ENCODE measurements around the gene BCL2L11.

The BCL2L11 gene

DNA sequence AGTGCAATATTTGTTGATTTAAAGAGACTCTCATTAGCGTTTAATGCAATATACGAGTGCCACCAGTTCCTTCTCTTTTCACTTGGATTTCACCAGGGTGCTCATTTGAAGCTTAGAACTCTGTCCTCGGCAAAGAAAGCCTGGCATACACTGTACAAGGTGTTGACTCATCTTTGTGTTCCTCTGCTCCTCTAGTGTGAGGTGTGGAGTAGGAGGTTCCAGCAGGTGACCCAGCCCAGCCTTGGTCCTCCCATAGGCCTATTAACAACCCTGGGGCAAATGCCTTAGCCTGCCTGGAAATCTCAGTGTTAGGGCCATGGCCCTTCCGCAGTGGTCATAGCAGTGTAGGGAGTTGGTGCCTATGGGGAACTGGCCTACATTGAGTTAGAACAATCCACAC is 20.1 kb downstream of the BCL2L11 start:
- DNase-seq (ENCODE audit: low read depth) = no peak

DNA sequence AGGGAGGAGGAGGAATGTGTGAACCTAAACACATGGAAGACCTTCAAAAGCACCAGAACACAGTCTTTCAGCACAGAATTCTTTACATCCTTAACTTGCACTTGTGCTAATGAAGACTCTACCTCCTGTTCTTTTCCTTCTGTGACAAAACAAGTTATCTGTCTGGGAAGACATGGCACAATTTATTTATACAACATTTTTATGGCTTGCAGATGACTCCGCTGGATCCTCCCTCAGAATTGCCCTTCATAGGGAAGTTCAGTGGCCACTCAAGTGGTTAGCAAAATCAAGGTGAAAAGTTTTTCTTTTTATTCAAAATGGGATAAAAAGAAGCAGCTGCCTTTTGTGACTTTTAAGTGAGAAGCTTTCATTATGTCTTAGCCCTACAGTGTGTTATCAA is 21.4 kb downstream of the BCL2L11 start:
- no peak overlapping the region for H3K4me3 ChIP-seq (ENCODE audit: control insufficient read depth, low read depth, low read length)
- TF ChIP-seq, protein P1, sequence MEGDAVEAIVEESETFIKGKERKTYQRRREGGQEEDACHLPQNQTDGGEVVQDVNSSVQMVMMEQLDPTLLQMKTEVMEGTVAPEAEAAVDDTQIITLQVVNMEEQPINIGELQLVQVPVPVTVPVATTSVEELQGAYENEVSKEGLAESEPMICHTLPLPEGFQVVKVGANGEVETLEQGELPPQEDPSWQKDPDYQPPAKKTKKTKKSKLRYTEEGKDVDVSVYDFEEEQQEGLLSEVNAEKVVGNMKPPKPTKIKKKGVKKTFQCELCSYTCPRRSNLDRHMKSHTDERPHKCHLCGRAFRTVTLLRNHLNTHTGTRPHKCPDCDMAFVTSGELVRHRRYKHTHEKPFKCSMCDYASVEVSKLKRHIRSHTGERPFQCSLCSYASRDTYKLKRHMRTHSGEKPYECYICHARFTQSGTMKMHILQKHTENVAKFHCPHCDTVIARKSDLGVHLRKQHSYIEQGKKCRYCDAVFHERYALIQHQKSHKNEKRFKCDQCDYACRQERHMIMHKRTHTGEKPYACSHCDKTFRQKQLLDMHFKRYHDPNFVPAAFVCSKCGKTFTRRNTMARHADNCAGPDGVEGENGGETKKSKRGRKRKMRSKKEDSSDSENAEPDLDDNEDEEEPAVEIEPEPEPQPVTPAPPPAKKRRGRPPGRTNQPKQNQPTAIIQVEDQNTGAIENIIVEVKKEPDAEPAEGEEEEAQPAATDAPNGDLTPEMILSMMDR (IDR thresholded peaks at IDR 0.05; ENCODE audit: control insufficient read depth, insufficient read depth, low read depth, low read length, missing control alignments) = no peak

More for the DNA sequence above, 20.1 kb downstream of the BCL2L11 start:
- no peak overlapping the region for H3K4me3 ChIP-seq (ENCODE audit: control insufficient read depth, low read depth, low read length)
- TF ChIP-seq, protein P1 (IDR thresholded peaks at IDR 0.05; ENCODE audit: control insufficient read depth, insufficient read depth, low read depth, low read length, missing control alignments) = no peak

DNA sequence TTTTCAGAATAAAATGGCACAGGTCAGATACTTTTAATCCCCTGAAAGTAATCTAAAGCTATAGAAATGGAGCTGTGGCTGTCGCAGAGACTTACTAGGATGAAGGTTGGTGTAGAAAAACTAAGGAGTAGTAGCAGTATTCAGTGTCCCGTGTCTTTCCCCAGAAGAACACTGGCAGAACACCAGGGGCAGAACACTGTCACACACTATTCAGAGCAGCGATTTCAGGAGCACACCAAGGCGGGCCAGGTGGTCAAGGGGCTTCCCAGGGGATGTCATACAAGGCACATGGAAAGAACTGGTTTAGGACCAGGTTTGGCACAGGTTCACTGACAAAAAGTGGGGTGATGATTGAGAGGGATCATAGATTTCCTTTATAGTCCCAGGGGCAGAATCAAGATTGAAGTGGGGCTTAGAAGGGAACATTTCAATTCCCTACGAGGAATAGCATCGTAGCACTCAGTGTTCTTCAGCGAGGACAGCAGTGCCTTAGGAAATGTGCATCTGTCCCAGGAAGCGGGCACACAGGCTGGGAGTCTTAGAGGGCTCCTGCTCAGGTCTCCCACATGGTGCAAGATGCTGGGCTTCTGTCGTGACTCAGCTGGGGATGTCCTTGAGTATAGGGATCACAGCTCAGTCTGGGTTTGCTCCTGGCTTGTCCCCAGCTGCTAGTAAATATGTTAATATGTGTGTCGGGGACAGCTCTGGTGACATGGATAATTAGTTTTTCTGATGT is 22.6 kb downstream of the BCL2L11 start:
- H3K4me3 ChIP-seq (ENCODE audit: control insufficient read depth, low read depth, low read length) = no peak overlapping the region
- no peak for DNase-seq (ENCODE audit: low read depth)
- TF ChIP-seq, protein P1 (IDR thresholded peaks at IDR 0.05; ENCODE audit: control insufficient read depth, insufficient read depth, low read depth, low read length, missing control alignments) = no peak

More for the DNA sequence above, 21.4 kb downstream of the BCL2L11 start:
- DNase-seq (ENCODE audit: low read depth) = no peak

DNA sequence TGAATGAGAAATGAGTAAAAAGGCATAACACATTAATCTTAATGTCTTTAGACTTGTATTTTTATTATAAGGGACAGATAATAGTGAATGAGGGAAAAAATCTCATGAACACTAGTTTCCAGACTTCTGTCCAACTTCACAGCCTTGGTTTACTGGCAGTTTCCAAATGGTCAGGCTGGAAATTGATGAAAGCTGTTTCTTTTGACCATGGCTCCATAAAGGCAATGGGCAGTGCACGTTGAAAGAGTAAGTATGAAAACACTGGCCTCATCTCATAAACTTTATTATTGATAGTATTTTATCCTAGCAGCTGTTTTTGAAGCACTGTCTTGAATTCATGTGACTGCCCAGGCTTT is 23.1 kb downstream of the BCL2L11 start:
- DNase-seq (ENCODE audit: low read depth) = no peak
- TF ChIP-seq, protein P1 (IDR thresholded peaks at IDR 0.05; ENCODE audit: control insufficient read depth, insufficient read depth, low read depth, low read length, missing control alignments) = no peak
- no peak overlapping the region for H3K4me3 ChIP-seq (ENCODE audit: control insufficient read depth, low read depth, low read length)

DNA sequence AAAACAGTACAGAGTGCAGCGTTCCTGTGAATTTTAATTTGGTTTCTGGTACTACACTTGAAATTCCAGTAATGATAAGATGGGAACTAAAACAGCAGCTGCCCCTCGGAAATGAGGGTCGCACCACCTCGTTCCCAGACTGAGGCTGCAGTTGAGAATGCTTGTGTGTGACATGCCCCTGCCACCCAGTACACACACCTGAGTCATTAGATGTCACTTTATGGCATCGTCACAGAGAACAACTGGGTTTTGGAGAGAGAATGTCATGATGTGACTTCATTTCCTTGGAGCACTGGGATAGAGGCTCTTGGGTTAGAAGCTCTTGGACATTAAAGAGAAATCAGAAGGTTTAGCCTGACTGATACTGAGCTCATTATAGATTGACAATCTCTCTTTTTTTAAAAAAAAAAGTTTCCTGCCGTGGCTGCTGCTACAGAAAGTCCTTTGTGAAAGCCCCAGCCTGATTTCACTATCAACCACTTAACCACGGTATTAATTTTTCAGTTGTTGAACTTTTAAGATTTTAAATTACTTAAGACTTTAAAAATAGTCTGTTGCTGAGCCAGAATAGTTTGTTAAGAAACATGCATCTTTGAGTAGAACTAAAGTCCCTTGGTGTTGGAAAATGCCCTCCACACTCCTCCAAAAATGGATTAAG is 24.5 kb downstream of the BCL2L11 start:
- TF ChIP-seq, protein P1 (IDR thresholded peaks at IDR 0.05; ENCODE audit: control insufficient read depth, insufficient read depth, low read depth, low read length, missing control alignments) = no peak
- H3K4me3 ChIP-seq (ENCODE audit: control insufficient read depth, low read depth, low read length) = no peak overlapping the region
- DNase-seq (ENCODE audit: low read depth) = no peak

DNA sequence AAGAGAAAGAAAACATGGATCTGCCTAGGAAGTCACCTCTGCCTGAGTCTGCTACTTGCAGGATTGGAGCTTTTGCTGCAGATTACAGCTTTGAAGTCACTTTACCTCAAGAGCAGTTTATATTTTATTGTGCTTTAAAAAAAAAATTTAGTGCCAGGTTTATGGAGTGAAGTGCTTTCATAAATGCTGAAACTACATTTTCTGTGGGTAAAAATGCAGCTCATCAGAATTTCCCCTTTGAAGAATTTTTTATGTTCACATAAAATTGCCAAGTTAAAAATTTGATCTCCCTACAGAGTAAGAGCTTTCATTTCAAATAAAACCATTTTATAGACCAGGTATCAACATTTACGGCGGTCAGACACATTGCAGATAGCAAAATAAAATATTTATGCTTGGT is 25.2 kb downstream of the BCL2L11 start:
- TF ChIP-seq, protein P1 (IDR thresholded peaks at IDR 0.05; ENCODE audit: control insufficient read depth, insufficient read depth, low read depth, low read length, missing control alignments) = no peak
- no peak overlapping the region for H3K4me3 ChIP-seq (ENCODE audit: control insufficient read depth, low read depth, low read length)
- no peak for DNase-seq (ENCODE audit: low read depth)

Data from AG09309 (cell line).